ENCODE data around the gene SAMHD1. TPM values are rescaled to one million over a fixed set of nuclear protein-coding genes. Genes with fewer than 3 reads are reported as not detected.

SAMHD1 gene
- total and polyA plus RNA-seq, 2 of the 8 experiments (the other 6 are each of a cell fraction or from before 2014, with no cell fraction given) = 22.0 to 37.1 TPM

GRCh38 chr20:36878941-36879340 is 72.6 kb downstream of the SAMHD1 start:
- Histone ChIP-seq H3K4ac (replicated peaks; ENCODE audit: insufficient read length, low read depth, low read length) (no peak overlapping the region), H3K14ac (ENCODE audit: insufficient read length) (no peak overlapping the region), H3K18ac (ENCODE audit: extremely low read depth, low read length) (no peak overlapping the region), H3K4me2 (ENCODE audit: insufficient read depth in 1 of 2, low read depth in 2 of 2, low read length in 2 of 2) (no peak overlapping the region), H2BK120ac (replicated peaks; ENCODE audit: low read depth, low read length) (no peak overlapping the region), H4K91ac (replicated peaks; ENCODE audit: insufficient read length, low read length) (no peak overlapping the region), H2BK20ac (ENCODE audit: low read length) (no peak overlapping the region), H2BK12ac (ENCODE audit: low read depth, low read length) (no peak overlapping the region), H2AFZ (ENCODE audit: low read length) (no peak overlapping the region), H3K4me1 (replicated peaks in 1 of 4; ENCODE audit: control insufficient read depth in 3 of 4, insufficient read depth in 4 of 4, low read length in 3 of 4) (peaks cover 0 to 3% (median under 1%) of the 10 kb centered on the region in 4 experiments; a peak in 4 of 7 replicates), H4K20me1 (replicated peaks in 1 of 2; ENCODE audit: control insufficient read depth in 1 of 2, insufficient read depth in 2 of 2, low read length in 2 of 2) (no peaks in the 10 kb centered on the region), H3K23me2 (ENCODE audit: low read depth, low read length) (no peaks in the 10 kb centered on the region; the same call in 1 of the 2 replicates), H3K9ac (replicated peaks in 1 of 4; ENCODE audit: extremely low read depth in 1 of 4, low read depth in 3 of 4, low read length in 3 of 4) (no peak overlapping the region), H3K79me1 (ENCODE audit: low read depth, low read length) (no peaks in the 10 kb centered on the region), H3K79me2 (ENCODE audit: control insufficient read depth in 1 of 2, insufficient read depth in 2 of 2, low read length in 2 of 2) (no peaks in the 10 kb centered on the region), H3K27ac (ENCODE audit: low read depth, low read length) (no peak overlapping the region), H3K23ac (ENCODE audit: insufficient read length) (no peak overlapping the region), H2BK15ac (ENCODE audit: low read length) (no peak overlapping the region), H2AK5ac (ENCODE audit: low read depth, low read length) (no peak overlapping the region), H4K8ac (ENCODE audit: extremely low read depth, insufficient read depth, low read length) (no peak overlapping the region), H4K5ac (ENCODE audit: insufficient read length, low read depth, low read length) (no peak overlapping the region), H3K27me3 (replicated peaks in 1 of 4; ENCODE audit: control insufficient read depth in 3 of 4, extremely low read depth in 1 of 4, insufficient read depth in 3 of 4, low read length in 3 of 4) (no peaks in the 10 kb centered on the region; a peak in 1 of 7 replicates), H3K36me3 (ENCODE audit: control insufficient read depth in 2 of 4, insufficient read depth in 4 of 4, low read length in 3 of 4) (no peaks in the 10 kb centered on the region), H2BK5ac (ENCODE audit: low read depth, low read length) (no peak overlapping the region; the same call in 1 of the 2 replicates), H3K4me3 (ENCODE audit: extremely low read depth in 1 of 4, insufficient read depth in 2 of 4, low read depth in 3 of 4, low read length in 4 of 4) (no peak overlapping the region), H3K9me3 (ENCODE audit: insufficient read depth in 2 of 2, low read depth in 1 of 2, low read length in 1 of 2) (no peaks in the 10 kb centered on the region), H3K56ac (replicated peaks; ENCODE audit: insufficient read length, low read depth, low read length) (no peak overlapping the region)
- DNase-seq (ENCODE audit: low read depth in 1 of 2, low spot score in 2 of 2) (no peak), FAIRE-seq (no peak)
- TF ChIP-seq GTF2F1 (IDR thresholded peaks at IDR 0.05; ENCODE audit: borderline replicate concordance, low read depth, low read length) = no peak
- TF ChIP-seq SAP30 (IDR thresholded peaks at IDR 0.05; ENCODE audit: insufficient read depth, insufficient replicate concordance, low read length) = no peak
- TF ChIP-seq EZH2 (IDR thresholded peaks at IDR 0.05; ENCODE audit: low read depth, low read length, severe bottlenecking) = no peak
- no peak for TF ChIP-seq EGR1 (IDR thresholded peaks at IDR 0.05; ENCODE audit: borderline replicate concordance, low read depth, low read length)
- TF ChIP-seq PHF8 (conservative IDR thresholded peaks at IDR 0.05; ENCODE audit: low read depth, low read length) = no peak
- no peak for TF ChIP-seq EP300 (IDR thresholded peaks at IDR 0.05; ENCODE audit: borderline replicate concordance in 1 of 2, low read depth in 2 of 2, low read length in 2 of 2)
- TF ChIP-seq ATF2 (IDR thresholded peaks at IDR 0.05; ENCODE audit: low read length) = no peak
- WGBS, 2 experiments (ENCODE audit: extremely low coverage in 1 of 2, insufficient coverage in 1 of 2, insufficient read length in 1 of 2, insufficient replicate concordance in 2 of 2, low coverage in 1 of 2, low lambda C conversion rate in 2 of 2, missing lambda C conversion rate in 1 of 2) = 91% methylated on average over 10 of the region's 10 CpGs; no CpG with 5 or more reads in 1 of the 2 experiments
- POLR2A ChIA-PET (ENCODE audit: partially characterized antibody) = interaction anchor here (0.6 to 0.8 kb wide), 2 partner anchors 8 to 620 kb away, joined by 3 read pairs; no protein-coding TSS in a partner anchor
- CTCF ChIA-PET (ENCODE audit: partially characterized antibody) = interaction anchor here (1.0 to 1.6 kb wide), 6 partner anchors 8 to 245 kb away, joined by 3 to 5 read pairs (median 3); no protein-coding TSS in a partner anchor
